Hepatocyte (in vitro differentiated cells): ENCODE data around the gene ZBTB20.

ENCODE experiments used
- CTCF ChIP-seq: fragments of 200-600 bp; sonication (generic); IDR thresholded peaks from 2 replicates; pipeline ENCODE4 v1.5.1; 2016; ENCODE audit warnings: antibody characterized with exemption, mild to moderate bottlenecking; ENCODE audit not compliant: poor library complexity
- EZH2phosphoT487 ChIP-seq: fragments of 200-600 bp; sonication (generic); IDR thresholded peaks from one replicate; pipeline ENCODE4 v1.6.1; 2018; ENCODE audit warnings: antibody characterized with exemption, mild to moderate bottlenecking, low read depth, moderate library complexity; ENCODE audit not compliant: unreplicated experiment, severe bottlenecking

GRCh38 chr3:114902691-114903101 is 244.4 kb downstream of the ZBTB20 start:
- TF ChIP-seq CTCF (no peak), EZH2phosphoT487 (no peak)
